ENCODE measurements around the gene GSK3A.

GRCh38 chr19:42228641-42229040 is 13.8 kb downstream of the GSK3A start:
- TF ChIP-seq CTCF (IDR thresholded peaks at IDR 0.05 in 8 of 11, conservative IDR thresholded peaks at IDR 0.05 in 3 of 11) (no peak), POLR2A (IDR thresholded peaks at IDR 0.05) (no peak)
